Activated naive CD4-positive, alpha-beta T cell treated with anti-CD3 and anti-CD28 coated beads for 36 hours (primary cell): ENCODE measurements around the gene DNAJC6. TPM values are rescaled to one million over a fixed set of nuclear protein-coding genes. Genes with fewer than 3 reads are reported as not detected.
A peak's percentile ranks its signal among the peaks of the same experiment; 100 is the strongest.

Experiments
- CTCF ChIA-PET: fragments of 350-600 bp; sonication (Branson Sonifier 250); formaldehyde crosslinking; loops from one replicate; lab custom pipeline; 2021; ENCODE audit warnings: antibody characterized with exemption; lab: Charles Lee
- DNase-seq: peaks from one replicate; pipeline ENCODE4 v3.0.0-alpha.2; 2020
- H3K27ac Mint-ChIP-seq: one replicate; pipeline ENCODE4 v1.8.0; 2021; ENCODE audit warnings: mild to moderate bottlenecking, mixed read lengths
- H3K27me3 Mint-ChIP-seq: one replicate; pipeline ENCODE4 v1.8.0; 2021; ENCODE audit warnings: low read depth, mixed read lengths
- H3K36me3 Mint-ChIP-seq: one replicate; pipeline ENCODE4 v1.8.0; 2021; ENCODE audit warnings: low read depth, mixed read lengths
- H3K4me1 Mint-ChIP-seq: one replicate; pipeline ENCODE4 v1.8.0; 2021; ENCODE audit warnings: low read depth, mixed read lengths
- H3K4me3 Mint-ChIP-seq: one replicate; pipeline ENCODE4 v1.8.0; 2021; ENCODE audit warnings: mild to moderate bottlenecking, moderate library complexity, mixed read lengths
- H3K9me3 Mint-ChIP-seq: one replicate; pipeline ENCODE4 v1.8.0; 2021; ENCODE audit warnings: mixed read lengths
- intact Hi-C: fragments of 100-400 bp; cut with micrococcal nuclease; formaldehyde crosslinking; loops from one replicate; pipeline ENCODE4 v1.15.1; 2023
- total RNA-seq, 2 experiments: library from RNA; stranded (reverse); gene quantifications; one replicate each; pipeline ENCODE4 v1.2.3, GENCODE V29; 2021

Gene DNAJC6
- total RNA-seq, 2 experiments from 2014 or later: 2.0 to 2.6 TPM

DNA sequence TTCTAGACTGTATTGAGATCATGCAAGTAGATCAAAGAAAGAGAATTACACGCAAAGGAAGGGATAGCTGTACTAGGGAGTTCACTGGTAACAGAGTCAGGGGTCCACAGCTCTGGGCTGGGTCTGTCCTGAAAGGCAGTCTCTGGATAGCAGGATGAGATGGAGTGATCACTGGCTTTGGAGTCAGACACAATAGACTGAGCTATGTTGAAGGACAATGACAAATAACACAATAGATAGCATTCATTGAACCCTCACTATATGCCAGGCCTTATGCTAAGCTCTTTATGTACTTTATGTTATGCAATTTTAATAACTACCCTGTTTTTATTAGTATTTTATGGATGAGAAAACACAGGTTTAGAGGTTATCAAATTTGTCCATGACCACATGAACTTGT lies 10.0 kb upstream of the DNAJC6 start:
- no peaks in the 10 kb centered on the region for H3K4me1 Mint-ChIP-seq
- H3K9me3 Mint-ChIP-seq: no peaks in the 10 kb centered on the region
- H3K27ac Mint-ChIP-seq: no peak overlapping the region
- no peaks in the 10 kb centered on the region for H3K36me3 Mint-ChIP-seq
- no peaks in the 10 kb centered on the region for H3K27me3 Mint-ChIP-seq
- no peak overlapping the region for H3K4me3 Mint-ChIP-seq
- intact Hi-C loops: no loop called here
- CTCF ChIA-PET: no interaction called here
- no peak for DNase-seq

- Mint-ChIP-seq H3K4me3 (no peak overlapping the region), H3K27ac (no peak overlapping the region), H3K4me1 (peaks cover 7% of the 10 kb centered on the region), H3K36me3 (no peaks in the 10 kb centered on the region), H3K9me3 (no peaks in the 10 kb centered on the region), H3K27me3 (peaks cover 41% of the 10 kb centered on the region)
- DNase-seq: no peak
- CTCF ChIA-PET: interaction anchor here (1.1 to 1.3 kb wide), 2 partner anchors 12 to 73 kb away, joined by 4 to 5 read pairs; no protein-coding TSS in a partner anchor
- intact Hi-C loops: no loop called here
Measured at GRCh38 chr1:65308781-65309303, 501 bp upstream of the DNAJC6 start.

DNA sequence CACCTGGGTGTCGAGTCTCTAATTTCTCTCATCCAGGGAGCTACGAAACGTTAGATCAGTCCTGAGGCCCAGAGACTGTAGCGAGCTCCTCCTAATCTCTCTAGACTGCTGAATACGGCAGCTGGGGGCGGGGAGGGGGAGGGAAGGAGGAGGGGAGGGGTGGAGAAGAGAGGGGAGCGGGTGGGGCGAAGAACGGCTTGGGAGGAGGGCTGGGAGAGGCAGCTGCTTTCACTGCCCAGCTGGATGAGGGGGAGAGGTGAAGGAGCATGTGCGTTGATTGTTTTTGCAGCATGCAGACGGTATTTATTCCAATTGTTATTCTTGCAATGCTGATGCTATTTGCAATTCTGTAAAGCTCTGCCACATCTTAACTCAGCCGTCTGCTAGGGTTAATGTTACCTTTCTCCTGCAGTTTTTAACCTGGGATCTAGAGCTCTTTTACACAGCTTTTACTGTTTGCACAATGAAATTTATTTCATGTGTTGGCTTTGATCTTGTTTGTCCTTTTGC lies 790 bp downstream of the DNAJC6 start:
- peaks cover 41% of the 10 kb centered on the region for H3K27me3 Mint-ChIP-seq
- no peak overlapping the region for H3K4me3 Mint-ChIP-seq
- no peaks in the 10 kb centered on the region for H3K9me3 Mint-ChIP-seq
- intact Hi-C loops: no loop called here
- peaks cover 7% of the 10 kb centered on the region for H3K4me1 Mint-ChIP-seq
- no peak overlapping the region for H3K27ac Mint-ChIP-seq
- no peak for DNase-seq
- no peaks in the 10 kb centered on the region for H3K36me3 Mint-ChIP-seq
- CTCF ChIA-PET: interaction anchor here (0.6 to 1.3 kb wide), 3 partner anchors 13 to 149 kb away, joined by 3 to 5 read pairs (median 4); no protein-coding TSS in a partner anchor

GRCh38 chr1:65311760-65312159 lies 2.4 kb downstream of the DNAJC6 start:
- no peak overlapping the region for H3K4me3 Mint-ChIP-seq
- DNase-seq: no peak
- H3K36me3 Mint-ChIP-seq: no peaks in the 10 kb centered on the region
- H3K27ac Mint-ChIP-seq: no peak overlapping the region
- no peaks in the 10 kb centered on the region for H3K9me3 Mint-ChIP-seq
- H3K27me3 Mint-ChIP-seq: peaks cover 31% of the 10 kb centered on the region
- intact Hi-C loops: no loop called here
- CTCF ChIA-PET: interaction anchor here (0.6 kb wide), 1 partner anchor 35 kb away, joined by 3 read pairs; no protein-coding TSS in a partner anchor
- H3K4me1 Mint-ChIP-seq: peaks cover 7% of the 10 kb centered on the region

DNA sequence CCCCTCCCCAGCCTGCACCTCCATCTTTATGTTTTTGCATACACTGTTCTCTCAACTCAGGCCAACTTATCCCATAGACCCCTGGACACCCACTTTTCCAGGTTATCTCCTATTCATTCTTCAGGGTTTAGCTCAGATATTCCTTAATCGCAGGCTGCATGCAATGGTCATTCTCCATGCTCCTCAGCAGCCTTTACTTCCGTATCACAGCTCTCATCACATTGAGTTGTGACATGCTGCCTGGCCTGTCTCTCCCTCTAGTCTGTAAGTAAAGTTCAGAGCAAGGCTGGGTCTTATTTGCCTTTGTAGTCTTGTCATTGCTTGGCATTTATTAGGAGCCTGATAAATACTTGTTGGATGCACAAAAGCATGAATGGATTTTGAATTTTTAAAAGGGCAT lies 6.9 kb downstream of the DNAJC6 start:
- CTCF ChIA-PET: interaction anchor here (0.6 kb wide), 1 partner anchor 29 kb away, joined by 5 read pairs; no protein-coding TSS in a partner anchor
- no peaks in the 10 kb centered on the region for H3K9me3 Mint-ChIP-seq
- H3K36me3 Mint-ChIP-seq: peaks cover 4% of the 10 kb centered on the region
- no peak overlapping the region for H3K4me3 Mint-ChIP-seq
- no peaks in the 10 kb centered on the region for H3K4me1 Mint-ChIP-seq
- intact Hi-C loops: no loop called here
- H3K27me3 Mint-ChIP-seq: peaks cover 4% of the 10 kb centered on the region
- no peak for DNase-seq
- H3K27ac Mint-ChIP-seq: no peak overlapping the region

DNA sequence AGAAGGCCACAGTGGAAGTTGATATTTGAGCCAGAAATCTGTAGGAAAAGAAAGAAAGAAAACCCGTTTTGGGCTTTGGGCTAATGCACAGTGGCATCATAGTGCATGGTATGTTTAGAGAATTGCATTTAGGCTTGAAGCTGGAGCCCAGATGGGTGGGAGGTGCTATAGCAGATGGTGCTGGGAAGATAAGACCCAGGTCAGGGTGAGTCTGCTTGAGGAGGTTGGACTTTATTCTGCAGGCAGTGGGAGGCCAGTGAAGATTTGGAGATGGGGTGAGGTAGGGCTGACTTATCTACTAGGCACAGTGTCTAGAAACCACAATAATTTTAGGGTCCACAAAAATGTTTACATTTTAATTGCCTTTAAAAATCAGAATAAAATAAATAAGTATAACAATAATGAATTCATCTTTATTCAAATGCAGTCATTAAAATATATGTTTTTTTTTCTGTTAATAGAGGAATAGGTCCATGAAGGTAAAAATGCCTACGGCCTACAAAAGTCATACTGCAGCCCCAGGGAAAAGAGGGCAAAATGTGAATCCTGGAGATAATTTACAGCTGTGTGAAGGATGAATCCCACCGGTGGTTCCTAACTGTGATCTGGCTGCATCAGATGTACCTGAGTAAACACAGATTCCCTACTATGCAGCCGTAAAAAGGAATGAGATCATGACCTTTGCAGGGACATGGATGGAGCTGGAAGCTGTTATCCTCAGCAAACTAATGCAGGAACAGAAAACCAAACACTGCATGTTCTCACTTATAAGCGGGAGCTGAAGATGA lies 8.7 kb downstream of the DNAJC6 start:
- Mint-ChIP-seq H3K36me3 (peaks cover 4% of the 10 kb centered on the region), H3K4me3 (no peak overlapping the region), H3K27ac (no peak overlapping the region), H3K4me1 (no peaks in the 10 kb centered on the region), H3K9me3 (no peaks in the 10 kb centered on the region), H3K27me3 (no peaks in the 10 kb centered on the region)
- CTCF ChIA-PET: no interaction called here
- no peak for DNase-seq
- intact Hi-C loops: no loop called here

GRCh38 chr1:65319141-65319540 lies 9.8 kb downstream of the DNAJC6 start:
- Mint-ChIP-seq H3K4me3 (no peak overlapping the region), H3K36me3 (peaks cover 4% of the 10 kb centered on the region), H3K9me3 (peaks cover 4% of the 10 kb centered on the region), H3K27ac (no peak overlapping the region), H3K27me3 (no peaks in the 10 kb centered on the region), H3K4me1 (no peaks in the 10 kb centered on the region)
- CTCF ChIA-PET: no interaction called here
- DNase-seq: no peak
- intact Hi-C loops: no loop called here

GRCh38 chr1:65319754-65320153 lies 10.4 kb downstream of the DNAJC6 start:
- Mint-ChIP-seq H3K27me3 (no peaks in the 10 kb centered on the region), H3K36me3 (peaks cover 4% of the 10 kb centered on the region), H3K4me1 (no peaks in the 10 kb centered on the region), H3K27ac (no peak overlapping the region), H3K9me3 (peaks cover 4% of the 10 kb centered on the region), H3K4me3 (no peak overlapping the region)
- intact Hi-C loops: no loop called here
- CTCF ChIA-PET: no interaction called here
- DNase-seq: no peak

- no peaks in the 10 kb centered on the region for H3K27me3 Mint-ChIP-seq
- no peak overlapping the region for H3K4me3 Mint-ChIP-seq
- H3K4me1 Mint-ChIP-seq: no peaks in the 10 kb centered on the region
- intact Hi-C loops: no loop called here
- CTCF ChIA-PET: no interaction called here
- H3K27ac Mint-ChIP-seq: no peak overlapping the region
- H3K36me3 Mint-ChIP-seq: peaks cover 4% of the 10 kb centered on the region
- no peak for DNase-seq
- H3K9me3 Mint-ChIP-seq: peaks cover 4% of the 10 kb centered on the region
Measured at GRCh38 chr1:65321879-65322278, 12.5 kb downstream of the DNAJC6 start.

- Mint-ChIP-seq H3K27ac (no peak overlapping the region), H3K9me3 (peaks cover 4% of the 10 kb centered on the region), H3K4me3 (no peak overlapping the region), H3K36me3 (peaks cover 2% of the 10 kb centered on the region), H3K27me3 (no peaks in the 10 kb centered on the region), H3K4me1 (no peaks in the 10 kb centered on the region)
- DNase-seq: peak; percentile 17
- CTCF ChIA-PET: no interaction called here
- intact Hi-C loops: no loop called here
Measured at GRCh38 chr1:65323246-65323645, 13.9 kb downstream of the DNAJC6 start.

- no peak overlapping the region for H3K27ac Mint-ChIP-seq
- H3K4me3 Mint-ChIP-seq: no peak overlapping the region
- no peaks in the 10 kb centered on the region for H3K9me3 Mint-ChIP-seq
- no peaks in the 10 kb centered on the region for H3K36me3 Mint-ChIP-seq
- H3K27me3 Mint-ChIP-seq: peaks cover 4% of the 10 kb centered on the region
- no peak for DNase-seq
- CTCF ChIA-PET: no interaction called here
- H3K4me1 Mint-ChIP-seq: no peaks in the 10 kb centered on the region
- intact Hi-C loops: no loop called here
Measured at GRCh38 chr1:65330021-65330420, 20.7 kb downstream of the DNAJC6 start.

DNA sequence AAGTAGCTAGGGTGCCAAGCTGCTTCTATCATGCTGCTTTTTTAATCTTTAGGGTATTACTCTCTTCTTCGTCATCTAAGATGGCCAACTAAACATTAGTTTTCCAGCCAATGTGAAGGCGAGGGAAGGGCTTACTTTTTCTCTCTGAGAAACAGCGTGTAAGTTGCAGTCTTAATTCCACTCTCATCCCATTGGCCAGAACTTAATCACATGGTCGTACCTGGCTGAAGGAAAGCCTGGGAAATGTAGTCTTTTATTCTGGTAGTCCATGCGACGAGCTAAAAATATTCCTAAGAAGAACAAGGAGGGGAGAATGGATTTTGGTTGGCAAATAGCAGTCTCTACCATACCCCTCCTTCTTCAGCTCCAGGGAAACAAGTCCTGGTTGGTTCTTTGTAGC lies 21.5 kb downstream of the DNAJC6 start:
- no peaks in the 10 kb centered on the region for H3K9me3 Mint-ChIP-seq
- H3K4me1 Mint-ChIP-seq: no peaks in the 10 kb centered on the region
- no peak overlapping the region for H3K4me3 Mint-ChIP-seq
- peaks cover 4% of the 10 kb centered on the region for H3K27me3 Mint-ChIP-seq
- intact Hi-C loops: no loop called here
- H3K27ac Mint-ChIP-seq: no peak overlapping the region
- DNase-seq: no peak
- CTCF ChIA-PET: no interaction called here
- H3K36me3 Mint-ChIP-seq: no peaks in the 10 kb centered on the region

DNA sequence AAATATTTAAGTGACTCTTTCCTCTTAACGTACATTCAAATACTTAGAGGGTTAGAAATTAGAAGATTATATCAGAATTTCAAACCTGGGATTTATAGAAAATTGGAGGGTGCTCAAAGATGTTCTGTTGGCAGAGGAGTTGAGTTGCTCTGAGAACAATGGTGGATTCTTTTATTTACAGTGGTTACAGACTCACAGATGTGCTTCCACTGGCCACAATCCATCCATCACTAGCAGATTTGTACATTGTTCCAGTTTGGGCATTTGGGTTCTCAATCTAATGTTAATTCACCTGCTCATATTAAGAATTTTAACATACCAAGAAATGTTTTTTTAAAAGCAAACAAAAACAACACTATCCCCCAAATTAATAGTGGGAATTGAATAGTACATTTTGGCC lies 23.5 kb downstream of the DNAJC6 start:
- intact Hi-C loops: no loop called here

More for the DNA sequence above, 23.5 kb downstream of the DNAJC6 start:
- no peak for DNase-seq
- Mint-ChIP-seq H3K36me3 (no peaks in the 10 kb centered on the region), H3K27ac (no peak overlapping the region), H3K4me3 (no peak overlapping the region), H3K9me3 (peaks cover 1% of the 10 kb centered on the region), H3K4me1 (no peaks in the 10 kb centered on the region), H3K27me3 (peaks cover 4% of the 10 kb centered on the region)
- CTCF ChIA-PET: no interaction called here
